Kidney (tissue), 14 donors: Measurements from ENCODE around the gene HCRT. TPM values are rescaled to one million over a fixed set of nuclear protein-coding genes. Genes with fewer than 3 reads are reported as not detected.
"Not testable (repeated sequence)": the region's sequence is repeated elsewhere in the genome, so short reads cannot be mapped to it uniquely, and the experiment has no call there.

Source experiments
- DNase-seq, 5 donors: peaks; one replicate each; pipeline ENCODE4 v3.0.0-alpha.2; 2013 to 2020
- FAIRE-seq: peaks from 2 replicates; lab custom pipeline; 2012; peaks lifted over from hg19 to GRCh38; lab: Jason Lieb, UNC
- H3K27ac ChIP-seq, 2 donors: one replicate each; pipeline ENCODE4 v1.7.0; 2013; ENCODE audit warnings: low read depth in 2 of 2, low read length in 2 of 2, inconsistent platforms in 1 of 2
- H3K27me3 ChIP-seq: one replicate; pipeline ENCODE4 v1.7.1; 2013; ENCODE audit warnings: low read length, inconsistent platforms; ENCODE audit not compliant: control insufficient read depth, insufficient read depth
- H3K36me3 ChIP-seq, 3 donors: one replicate each; pipeline versions ENCODE4 v1.7.0 to v1.7.1; 2013; ENCODE audit warnings: low read length in 3 of 3, control low read depth in 1 of 3, inconsistent platforms in 1 of 3; ENCODE audit not compliant: insufficient read depth in 3 of 3, control insufficient read depth in 2 of 3
- H3K4me1 ChIP-seq, 3 donors: one replicate each; pipeline versions ENCODE4 v1.7.0 to v1.7.1; 2013; ENCODE audit warnings: low read length in 3 of 3, inconsistent platforms in 1 of 3, low read depth in 1 of 3; ENCODE audit not compliant: control insufficient read depth in 2 of 3, insufficient read depth in 2 of 3
- H3K4me3 ChIP-seq, 3 donors: one replicate each; pipeline versions ENCODE4 v1.7.0 to v1.8.1; 2013; ENCODE audit warnings: low read length in 3 of 3, control low read depth in 1 of 3, inconsistent platforms in 1 of 3
- H3K9ac ChIP-seq, 3 donors: one replicate each; pipeline versions ENCODE4 v1.7.0 to v1.7.1; 2013; ENCODE audit warnings: low read length in 3 of 3, control low read depth in 1 of 3, inconsistent platforms in 1 of 3
- H3K9me3 ChIP-seq, 3 donors: one replicate each; pipeline versions ENCODE4 v1.7.0 to v1.7.1; 2013; ENCODE audit warnings: low read length in 3 of 3, control low read depth in 1 of 3, inconsistent platforms in 1 of 3; ENCODE audit not compliant: control insufficient read depth in 2 of 3, insufficient read depth in 1 of 3
- CTCF ChIP-seq: IDR thresholded peaks from 3 replicates; pipeline ENCODE4 v1.5.1; 2012; ENCODE audit warnings: mild to moderate bottlenecking, moderate library complexity, borderline replicate concordance; ENCODE audit not compliant: insufficient read depth; ENCODE audit errors: extremely low read depth
- intact Hi-C: fragments of 100-400 bp; cut with DNase I; formaldehyde crosslinking; loops from one replicate; pipeline ENCODE4 v1.11.1; 2022
- polyA plus RNA-seq: library from polyadenylated mRNA; stranded (reverse); fragments of 350-450 nt; fragmentation: Illumina TruSeq; extraction: RNeasy Lipid Tissue Mini Kit (QIAGEN cat#74804); gene quantifications from one replicate; pipeline ENCODE4 v1.2.3, GENCODE V29; 2014; ENCODE audit warnings: low read depth, low replicate concordance; ENCODE audit not compliant: insufficient read depth
- total RNA-seq: library from RNA; stranded (reverse); fragmentation: NEBNext Ultra II Directional; extraction: Animal tissue kit (Norgen Biotek cat#: 25700); gene quantifications from one replicate; pipeline ENCODE4 v1.2.1, GENCODE V29; 2021
- donor health status: control.
- donor health status: control.
- donor health status: control.
- donor health status: control.
- donor health status: control.
- donor health status: DM: yes; HTN: yes; CAD: no.
- donor health status: Normal renal cell carcinoma (clear cell type).

Gene HCRT
- total and polyA plus RNA-seq, 2 donors from 2014 or later, result not detected

- no peak overlapping the region for H3K9ac ChIP-seq
- FAIRE-seq (no peak), DNase-seq (no peak)
- H3K36me3 ChIP-seq, result peaks cover 2 to 6% (median 2%) of the 10 kb centered on the region in 3 donors
- H3K4me3 ChIP-seq, result no peak overlapping the region
- intact Hi-C loops, result no loop called here
- peaks cover 0 to 30% (median 20%) of the 10 kb centered on the region in 3 donors for H3K4me1 ChIP-seq
- H3K9me3 ChIP-seq, result no peaks in the 10 kb centered on the region
- H3K27ac ChIP-seq, result peak overlapping the region in 1 of 2 donors; percentile 59
- no peaks in the 10 kb centered on the region for H3K27me3 ChIP-seq
- no peak for TF ChIP-seq CTCF
Measured at GRCh38 chr17:42142371-42142896, 42.8 kb downstream of the HCRT start.

GRCh38 chr17:42141382-42141781 is 43.9 kb downstream of the HCRT start:
- no peak for FAIRE-seq
- DNase-seq, result no peak
- no peak for TF ChIP-seq CTCF
- peaks cover 0 to 34% (median 24%) of the 10 kb centered on the region in 3 donors for H3K4me1 ChIP-seq
- peaks cover 0 to 6% (median 2%) of the 10 kb centered on the region in 3 donors for H3K36me3 ChIP-seq
- H3K4me3 ChIP-seq, result no peak overlapping the region
- no peak overlapping the region for H3K27ac ChIP-seq
- intact Hi-C loops, result no loop called here
- H3K9me3 ChIP-seq, result no peaks in the 10 kb centered on the region
- H3K27me3 ChIP-seq, result no peaks in the 10 kb centered on the region
- H3K9ac ChIP-seq, result no peak overlapping the region

- H3K36me3 ChIP-seq, H3K27ac ChIP-seq, H3K9ac ChIP-seq, DNase-seq, FAIRE-seq, H3K9me3 ChIP-seq, H3K27me3 ChIP-seq, H3K4me3 ChIP-seq, intact Hi-C loops: not testable (repeated sequence)
- H3K4me1 ChIP-seq, result peaks cover 5 to 39% (median 31%) of the 10 kb centered on the region in 3 donors
Measured at GRCh38 chr17:42140690-42141089, 44.6 kb downstream of the HCRT start.

GRCh38 chr17:42138749-42139492 is 46.3 kb downstream of the HCRT start:
- Histone ChIP-seq H3K9me3 (no peaks in the 10 kb centered on the region), H3K27me3 (no peaks in the 10 kb centered on the region), H3K4me3 (no peak overlapping the region), H3K4me1 (peaks cover 8 to 52% (median 47%) of the 10 kb centered on the region in 3 donors), H3K36me3 (peaks cover 0 to 6% (median 0%) of the 10 kb centered on the region in 3 donors), H3K9ac (peak overlapping the region in 1 of 3 donors; percentile 43), H3K27ac (peak overlapping the region; percentile 1 to 51)
- DNase-seq (peak in 2 of 5 donors; percentile 48 to 64), FAIRE-seq (no peak)
- TF ChIP-seq CTCF, result no peak
- intact Hi-C loops, result no loop called here
